Measurements from ENCODE around the gene TMOD3.

DNA sequence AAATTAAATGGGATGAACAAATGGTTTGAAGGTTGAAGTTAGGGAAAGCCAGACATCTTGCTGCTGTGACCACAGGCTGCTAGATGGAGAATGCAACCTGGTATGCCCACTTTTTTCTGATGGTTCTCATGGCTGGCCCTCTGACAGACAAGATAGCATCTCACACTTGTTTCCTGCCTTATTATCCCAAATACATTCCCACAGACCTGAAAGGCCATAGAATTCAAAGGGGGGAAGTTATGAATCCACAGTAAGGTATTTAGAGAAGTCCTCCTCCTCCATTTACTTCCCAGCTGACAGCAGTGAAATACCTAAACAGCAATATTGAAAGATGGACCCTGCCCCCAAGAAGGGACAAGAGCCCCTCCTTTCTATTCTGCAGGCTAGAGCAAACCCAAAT, 109.8 kb downstream of the TMOD3 start:
- TF ChIP-seq POLR2AphosphoS5 (IDR thresholded peaks at IDR 0.05; ENCODE audit: borderline replicate concordance, low read depth, low read length) (no peak), EZH2 (IDR thresholded peaks at IDR 0.05) (no peak)
